Germinal center (tissue), 1 donor: ENCODE results near the gene AGAP1.

Experiments used
- DNase-seq: peaks from one replicate; pipeline ENCODE4 v3.0.0; 2012; ENCODE audit warnings: mixed read lengths, low spot score

Gene AGAP1

GRCh38 chr2:235870515-235870914 is 376.7 kb downstream of the AGAP1 start:
- no peak for DNase-seq

GRCh38 chr2:235876099-235876679 is 382.3 kb downstream of the AGAP1 start:
- DNase-seq: no peak

GRCh38 chr2:235877275-235877802 is 383.5 kb downstream of the AGAP1 start:
- no peak for DNase-seq

- DNase-seq: no peak
Measured at GRCh38 chr2:235879116-235879515, 385.3 kb downstream of the AGAP1 start.

- DNase-seq: no peak
Measured at GRCh38 chr2:235883675-235884074, 389.8 kb downstream of the AGAP1 start.

GRCh38 chr2:235889302-235889630 is 395.4 kb downstream of the AGAP1 start:
- no peak for DNase-seq

GRCh38 chr2:235893129-235893698 is 399.4 kb downstream of the AGAP1 start:
- no peak for DNase-seq

GRCh38 chr2:235894839-235895238 is 401.0 kb downstream of the AGAP1 start:
- DNase-seq: no peak

GRCh38 chr2:235896061-235896460 is 402.2 kb downstream of the AGAP1 start:
- DNase-seq: no peak

- DNase-seq: no peak
Measured at GRCh38 chr2:235897992-235898391, 404.1 kb downstream of the AGAP1 start.

GRCh38 chr2:235898766-235899165 is 404.9 kb downstream of the AGAP1 start:
- DNase-seq: no peak

GRCh38 chr2:235900631-235901030 is 406.8 kb downstream of the AGAP1 start:
- no peak for DNase-seq

GRCh38 chr2:235901243-235901642 is 407.4 kb downstream of the AGAP1 start:
- no peak for DNase-seq

- no peak for DNase-seq
Measured at GRCh38 chr2:235903782-235904584, 410.1 kb downstream of the AGAP1 start.

GRCh38 chr2:235904585-235904931 is 410.7 kb downstream of the AGAP1 start:
- no peak for DNase-seq

- DNase-seq: no peak
Measured at GRCh38 chr2:235908826-235909225, 415.0 kb downstream of the AGAP1 start.

GRCh38 chr2:235909358-235909757 is 415.5 kb downstream of the AGAP1 start:
- no peak for DNase-seq

- peak; percentile 4 for DNase-seq
Measured at GRCh38 chr2:235910067-235910466, 416.2 kb downstream of the AGAP1 start.

- DNase-seq: no peak
Measured at GRCh38 chr2:235911125-235911524, 417.3 kb downstream of the AGAP1 start.

- DNase-seq: no peak
Measured at GRCh38 chr2:235911633-235912233, 417.9 kb downstream of the AGAP1 start.

- DNase-seq: no peak
Measured at GRCh38 chr2:235914756-235915155, 420.9 kb downstream of the AGAP1 start.

GRCh38 chr2:235917506-235917905 is 423.7 kb downstream of the AGAP1 start:
- DNase-seq: no peak

- no peak for DNase-seq
Measured at GRCh38 chr2:235918876-235919275, 425.0 kb downstream of the AGAP1 start.
